Fibroblast of the conjunctiva (primary cell): ENCODE measurements around the gene IMMP2L.

ENCODE experiments used
- DNase-seq: peaks from one replicate; pipeline ENCODE4 v3.0.0-alpha.2; 2010; ENCODE audit warnings: low read depth

The IMMP2L gene

DNA sequence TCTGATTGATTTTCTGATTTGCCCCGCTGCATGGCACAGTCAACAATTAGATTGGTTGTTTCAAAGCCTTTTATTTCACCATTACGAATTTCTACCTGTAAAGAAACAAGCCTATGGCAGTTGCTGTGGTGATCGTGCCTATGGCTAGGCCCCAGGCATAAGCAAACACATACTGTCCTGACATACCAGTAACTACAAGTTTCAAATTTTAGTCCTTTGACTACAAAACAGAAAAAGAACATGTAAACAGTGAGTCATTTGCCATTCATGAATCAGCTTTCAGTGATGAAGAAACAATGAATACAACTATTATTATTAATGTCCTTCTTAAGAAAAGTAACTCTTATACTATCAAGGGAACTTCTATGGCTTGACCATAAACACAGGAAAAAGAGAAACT, 639.4 kb downstream of the IMMP2L start:
- DNase-seq = peak; percentile 75

- DNase-seq = no peak
These were observed 640.6 kb downstream of the IMMP2L start for GRCh38 chr7:110921595-110922151.

- DNase-seq = no peak
These were observed 643.2 kb downstream of the IMMP2L start for GRCh38 chr7:110918949-110919548.

DNA sequence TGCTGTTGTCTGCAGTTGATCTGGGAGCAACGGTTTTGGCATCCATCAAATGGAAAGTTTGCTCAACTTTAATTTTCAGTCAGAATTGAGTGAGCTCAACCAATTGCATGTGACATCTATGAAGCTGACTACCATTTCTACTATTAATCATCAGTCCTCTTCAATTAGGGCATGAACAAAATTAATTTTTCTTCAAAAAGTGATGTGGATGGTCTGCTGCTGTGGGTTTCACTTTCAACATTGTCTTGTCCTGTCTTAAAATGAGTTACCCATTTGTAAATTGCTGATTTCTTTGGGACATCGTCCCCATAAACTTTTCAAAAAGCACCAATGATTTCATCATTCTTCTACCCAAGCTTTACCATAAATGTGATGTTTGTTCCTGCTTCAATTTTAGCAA, 648.0 kb downstream of the IMMP2L start:
- DNase-seq = no peak

DNA sequence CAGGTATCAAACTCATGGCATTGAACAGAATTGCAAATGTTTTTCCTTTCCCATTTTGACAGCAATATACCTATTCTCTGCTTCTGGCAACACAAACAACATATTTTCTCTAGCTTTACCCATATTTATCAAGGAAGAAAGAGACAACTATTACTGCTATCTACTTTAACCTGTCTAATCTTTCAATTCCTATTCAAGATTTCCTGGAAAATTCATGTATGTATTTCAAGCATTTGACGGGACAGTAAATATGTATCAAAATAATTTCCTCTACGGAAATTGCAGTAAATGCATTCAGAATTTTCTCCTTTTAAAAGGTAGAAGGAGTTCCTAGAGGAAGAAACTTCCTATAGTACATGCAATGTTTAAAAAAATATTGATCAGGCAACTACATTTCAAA, 650.7 kb downstream of the IMMP2L start:
- DNase-seq = no peak

- DNase-seq = no peak
These were observed 653.2 kb downstream of the IMMP2L start for GRCh38 chr7:110909117-110909516.

DNA sequence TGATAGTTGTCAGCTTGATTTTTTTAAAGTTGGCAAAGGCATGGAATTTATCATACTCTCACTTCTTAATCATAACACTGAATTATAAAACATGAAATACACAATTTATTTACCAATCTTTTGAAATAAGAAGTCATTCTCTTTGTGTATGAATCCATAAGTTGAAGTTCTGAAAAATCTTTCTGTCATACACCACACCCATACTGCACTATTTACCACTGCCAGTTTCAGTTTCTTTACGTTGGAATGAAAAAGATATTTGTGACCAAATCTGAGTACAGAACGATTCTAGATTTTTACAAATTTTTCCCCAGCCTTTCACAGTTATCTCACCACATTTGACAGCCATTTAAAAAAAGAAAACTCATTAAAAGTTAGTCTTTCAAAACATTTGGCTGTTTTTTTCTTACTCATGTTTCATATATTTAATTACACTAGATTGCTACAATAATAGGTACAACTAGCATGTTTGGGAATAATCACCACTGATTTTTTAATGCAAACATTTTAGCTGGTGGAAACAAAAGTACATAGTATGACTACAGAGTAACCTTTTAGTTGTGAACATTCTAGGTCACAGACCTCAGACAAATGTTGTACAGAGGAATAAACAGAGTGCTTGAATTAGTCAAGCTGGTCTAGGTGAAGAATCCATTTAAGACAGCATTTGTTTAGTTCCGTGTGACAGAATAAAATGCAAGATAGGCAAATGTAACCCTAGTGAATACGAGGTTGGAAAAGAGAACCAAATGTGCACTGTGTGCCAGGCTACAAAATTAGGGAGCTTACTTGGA, 656.3 kb downstream of the IMMP2L start:
- DNase-seq = no peak

GRCh38 chr7:110898516-110898915, 663.8 kb downstream of the IMMP2L start:
- no peak for DNase-seq

- DNase-seq = no peak
These were observed 664.8 kb downstream of the IMMP2L start for GRCh38 chr7:110897538-110897937.

- DNase-seq = no peak
These were observed 668.2 kb downstream of the IMMP2L start for GRCh38 chr7:110894111-110894510.

DNA sequence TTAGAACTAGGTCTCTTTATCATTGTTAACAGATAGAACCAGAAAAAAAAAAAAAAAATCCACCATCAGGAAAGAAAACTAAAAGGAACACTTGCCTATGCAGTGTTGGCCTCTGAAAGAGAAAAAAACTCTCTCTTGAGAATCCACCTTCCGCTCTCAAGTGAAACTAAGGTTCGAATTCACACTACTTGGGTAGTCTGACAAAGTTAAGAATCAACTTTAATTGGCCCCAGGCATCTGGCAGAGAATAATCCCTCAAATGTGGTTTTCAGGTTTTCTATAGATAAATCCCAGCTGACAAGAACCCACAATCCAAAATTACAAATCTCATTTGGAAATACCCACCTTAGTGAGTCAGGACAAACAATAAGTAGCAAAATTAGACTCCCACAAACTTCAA, 671.1 kb downstream of the IMMP2L start:
- DNase-seq = no peak

- no peak for DNase-seq
These were observed 672.2 kb downstream of the IMMP2L start for GRCh38 chr7:110890101-110890500.

DNA sequence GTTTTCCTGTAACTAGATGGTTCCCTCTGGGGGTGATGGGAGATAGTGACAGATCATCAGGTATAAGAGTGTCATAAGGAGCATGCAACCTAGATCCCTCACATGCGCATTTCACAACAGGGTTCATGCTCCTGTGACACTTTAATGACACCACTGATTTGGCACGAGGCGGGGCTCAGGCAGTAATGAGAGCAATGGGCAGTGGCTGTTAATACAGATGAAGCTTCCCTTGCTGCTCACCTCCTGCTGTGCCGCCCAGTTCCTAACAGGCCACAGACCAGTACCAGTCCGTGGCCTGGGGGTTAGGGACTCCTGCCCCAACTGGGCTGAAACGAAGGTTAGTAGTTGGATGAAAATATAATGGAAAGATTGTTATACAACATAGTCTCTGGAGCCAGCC, 673.0 kb downstream of the IMMP2L start:
- DNase-seq = no peak

- no peak for DNase-seq
These were observed 673.7 kb downstream of the IMMP2L start for GRCh38 chr7:110888641-110889040.

DNA sequence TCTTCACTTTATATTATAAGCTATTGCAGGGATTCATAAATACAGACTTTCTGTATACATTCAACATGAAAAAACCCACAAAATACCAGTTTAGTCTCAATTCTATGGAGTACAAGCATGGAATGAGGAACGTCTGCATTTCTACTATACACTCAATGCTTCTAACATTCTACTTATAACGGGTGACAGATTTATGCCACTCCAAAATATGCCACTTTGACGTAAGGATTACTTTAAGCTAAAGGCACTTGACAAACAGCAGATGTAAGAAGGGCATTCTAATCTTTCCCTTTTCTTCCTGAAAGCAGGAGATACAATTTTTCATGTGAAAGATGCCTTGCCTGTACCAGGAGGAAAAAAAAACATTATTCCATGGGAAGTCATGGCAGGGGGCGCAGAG, 676.8 kb downstream of the IMMP2L start:
- DNase-seq = no peak

DNA sequence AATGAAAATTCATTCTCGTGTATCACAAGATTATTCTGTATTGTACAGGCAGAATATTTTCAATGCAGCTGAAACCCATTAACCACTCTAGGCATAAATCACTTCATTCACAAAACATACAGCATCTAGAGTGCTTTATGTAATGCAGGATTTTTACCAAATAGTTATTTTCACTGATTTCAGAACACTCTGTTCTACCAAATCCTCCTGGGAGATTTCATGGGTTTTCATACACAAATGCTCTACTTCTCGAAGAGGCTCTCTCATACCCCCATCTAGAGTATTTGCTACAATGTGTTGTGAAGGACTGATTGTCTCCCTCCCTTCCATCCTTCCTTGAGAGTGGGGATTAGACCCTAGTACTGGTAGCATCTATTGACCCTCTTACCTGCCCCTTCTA, 680.6 kb downstream of the IMMP2L start:
- DNase-seq = peak; percentile 3

DNA sequence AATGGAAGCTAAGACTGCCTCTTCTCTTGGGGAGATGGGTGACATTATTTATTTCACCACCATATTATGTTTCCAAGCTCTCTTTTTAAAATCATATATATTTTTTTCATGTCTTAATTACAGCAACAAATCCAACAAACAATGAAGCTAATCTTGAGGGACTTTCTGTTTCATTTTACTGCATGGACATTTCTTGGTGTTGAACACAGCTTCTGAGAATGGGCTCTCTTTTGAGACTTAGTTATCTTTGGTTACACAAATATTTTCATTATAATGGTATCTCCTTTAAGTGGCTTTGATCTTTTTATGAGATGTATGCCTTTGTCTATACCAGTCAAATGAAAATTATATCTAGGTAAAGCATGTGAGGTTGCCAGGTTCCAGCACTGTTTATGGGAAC, 681.3 kb downstream of the IMMP2L start:
- no peak for DNase-seq

DNA sequence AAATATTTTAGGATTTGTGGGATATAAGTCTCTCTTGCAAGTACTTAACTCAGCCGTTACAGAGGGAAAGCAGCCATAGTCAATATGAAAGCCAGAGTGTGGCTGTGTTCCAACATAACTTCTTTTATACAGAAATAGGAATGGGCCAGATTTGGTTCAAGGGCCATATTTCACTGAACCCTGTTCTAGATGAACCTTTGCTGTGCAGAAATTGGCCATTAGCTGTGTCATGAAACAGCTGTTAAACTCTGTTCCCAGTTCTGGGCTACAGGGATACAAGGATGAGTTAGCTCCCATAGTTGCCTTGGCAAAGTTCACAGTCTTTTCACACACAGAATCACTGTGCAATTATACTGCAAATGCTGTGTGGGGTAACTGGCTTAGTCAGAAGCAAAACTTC, 685.3 kb downstream of the IMMP2L start:
- no peak for DNase-seq

- no peak for DNase-seq
These were observed 686.9 kb downstream of the IMMP2L start for GRCh38 chr7:110875346-110875745.

- DNase-seq = no peak
These were observed 690.4 kb downstream of the IMMP2L start for GRCh38 chr7:110871856-110872255.

GRCh38 chr7:110870926-110871325, 691.4 kb downstream of the IMMP2L start:
- no peak for DNase-seq

GRCh38 chr7:110868458-110868857, 693.8 kb downstream of the IMMP2L start:
- no peak for DNase-seq

GRCh38 chr7:110867771-110868170, 694.5 kb downstream of the IMMP2L start:
- DNase-seq = no peak

DNA sequence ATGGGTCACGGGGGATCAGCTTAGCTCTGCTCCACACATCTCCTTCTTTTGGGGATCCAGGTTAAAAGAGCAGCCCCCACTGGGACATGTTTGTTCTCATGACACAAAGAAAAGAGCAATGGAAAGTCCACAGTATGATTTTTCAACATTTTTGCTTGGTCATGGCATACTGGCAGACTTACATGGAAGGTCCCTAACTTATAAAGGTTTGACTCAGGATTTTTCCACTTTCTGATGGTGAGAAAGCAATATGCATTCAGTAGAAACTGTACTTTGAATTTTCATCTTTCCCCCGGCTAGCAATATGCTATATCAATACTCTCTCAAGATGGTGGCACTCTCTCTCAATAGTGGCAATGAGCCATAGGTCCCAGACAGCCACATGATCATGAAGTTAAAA, 699.0 kb downstream of the IMMP2L start:
- DNase-seq = no peak
